IMR-90 (cell line): Measurements from ENCODE around the gene APIP. TPM values are rescaled to one million over a fixed set of nuclear protein-coding genes. Genes with fewer than 3 reads are reported as not detected.

Source experiments
- ATAC-seq: fragments of 200-7000 bp; cut with Tn5 transposase; 2 replicates; pipeline ENCODE4 v1.9.1; 2020; ENCODE audit warnings: low read depth, mild to moderate bottlenecking, moderate library complexity
- BruUV-seq: library from RNA; stranded (reverse); fragments of 400-500 nt; replicated peaks from 2 replicates; lab custom pipeline; 2021; lab: Mats Ljungman, UMichigan
- CTCF ChIA-PET: fragments of 300-600 bp; formaldehyde crosslinking; extraction: SDS; loops from one replicate; lab custom pipeline; 2021; ENCODE audit warnings: antibody characterized with exemption; lab: Yijun Ruan, JAX
- POLR2A ChIA-PET: fragments of 300-600 bp; sonication (Branson Sonifier 250); formaldehyde crosslinking; loops from one replicate; lab custom pipeline; 2022; ENCODE audit warnings: antibody characterized with exemption; ENCODE audit not compliant: unreplicated experiment; lab: Charles Lee
- DNase-seq: peaks from one replicate; pipeline ENCODE4 v3.0.0; 2013
- H2AFZ ChIP-seq: replicated peaks from 2 replicates; pipeline ENCODE3; 2013; ENCODE audit warnings: low read length, mild to moderate bottlenecking; ENCODE audit not compliant: poor library complexity
- H2AK5ac ChIP-seq: 2 replicates; pipeline ENCODE4 v1.6.1; 2013; ENCODE audit warnings: low read depth, low read length, inconsistent platforms
- H2AK9ac ChIP-seq: replicated peaks from 2 replicates; pipeline ENCODE3; 2013; ENCODE audit warnings: mild to moderate bottlenecking, low read depth, low read length, moderate library complexity; ENCODE audit not compliant: poor library complexity
- H2BK120ac ChIP-seq: 2 replicates; pipeline ENCODE4 v1.6.1; 2013; ENCODE audit warnings: low read depth, low read length, inconsistent platforms
- H2BK15ac ChIP-seq: 3 replicates; pipeline ENCODE4 v1.6.1; 2013; ENCODE audit warnings: low read depth, low read length, inconsistent platforms
- H2BK20ac ChIP-seq: 2 replicates; pipeline ENCODE4 v1.6.1; 2013; ENCODE audit warnings: low read depth, mild to moderate bottlenecking, inconsistent platforms, low read length, moderate library complexity
- H2BK5ac ChIP-seq: 2 replicates; pipeline ENCODE4 v1.6.1; 2013; ENCODE audit warnings: mild to moderate bottlenecking, low read depth, low read length, inconsistent platforms; ENCODE audit not compliant: poor library complexity, severe bottlenecking
- H3K14ac ChIP-seq: replicated peaks from 2 replicates; pipeline ENCODE4 v1.6.1; 2013; ENCODE audit warnings: low read depth, low read length, inconsistent platforms
- H3K18ac ChIP-seq: 2 replicates; pipeline ENCODE4 v1.6.1; 2013; ENCODE audit warnings: low read depth, low read length, control low read depth
- H3K23ac ChIP-seq: 2 replicates; pipeline ENCODE4 v1.6.1; 2013; ENCODE audit warnings: low read depth, low read length, inconsistent platforms
- H3K27ac ChIP-seq: 2 replicates; pipeline ENCODE4 v1.5.1; 2013; ENCODE audit warnings: mild to moderate bottlenecking, control low read depth, low read length; ENCODE audit not compliant: insufficient read depth
- H3K27me3 ChIP-seq: 2 replicates; pipeline ENCODE4 v1.6.1; 2013; ENCODE audit warnings: low read length; ENCODE audit not compliant: control insufficient read depth, insufficient read depth
- H3K36me3 ChIP-seq: 2 replicates; pipeline ENCODE4 v1.6.1; 2013; ENCODE audit warnings: low read length, mixed read lengths; ENCODE audit not compliant: control insufficient read depth, insufficient read depth
- H3K4ac ChIP-seq: 2 replicates; pipeline ENCODE4 v1.6.1; 2013; ENCODE audit warnings: low read depth, low read length, inconsistent platforms
- H3K4me1 ChIP-seq: 2 replicates; pipeline ENCODE4 v1.6.1; 2013; ENCODE audit warnings: low read length, mixed read lengths; ENCODE audit not compliant: control insufficient read depth, insufficient read depth
- H3K4me2 ChIP-seq: 2 replicates; pipeline ENCODE4 v1.6.1; 2013; ENCODE audit warnings: low read depth, mild to moderate bottlenecking, control low read depth, low read length, moderate library complexity
- H3K4me3 ChIP-seq: 2 replicates; pipeline ENCODE4 v1.5.1; 2013; ENCODE audit warnings: low read depth, mild to moderate bottlenecking, control low read depth, low read length, moderate library complexity; ENCODE audit not compliant: insufficient read depth
- H3K56ac ChIP-seq: 2 replicates; pipeline ENCODE4 v1.6.1; 2013; ENCODE audit warnings: low read length, inconsistent platforms; ENCODE audit not compliant: insufficient read depth; ENCODE audit errors: extremely low read depth
- H3K79me1 ChIP-seq, 2 experiments: 2 replicates each; pipeline ENCODE4 v1.6.1; 2013; ENCODE audit warnings: low read length in 2 of 2, inconsistent platforms in 1 of 2, low read depth in 1 of 2
- H3K9ac ChIP-seq: 2 replicates; pipeline ENCODE4 v1.6.1; 2013; ENCODE audit warnings: low read depth, low read length, control low read depth
- H3K9me1 ChIP-seq: 2 replicates; pipeline ENCODE4 v1.6.1; 2013; ENCODE audit warnings: low read length, inconsistent platforms; ENCODE audit not compliant: insufficient read depth
- H3K9me3 ChIP-seq: 2 replicates; pipeline ENCODE4 v1.6.1; 2013; ENCODE audit warnings: low read length; ENCODE audit not compliant: control insufficient read depth, insufficient read depth
- H4K20me1 ChIP-seq: 2 replicates; pipeline ENCODE4 v1.6.1; 2013; ENCODE audit warnings: low read length, inconsistent platforms; ENCODE audit not compliant: insufficient read depth
- H4K5ac ChIP-seq: 2 replicates; pipeline ENCODE4 v1.6.1; 2013; ENCODE audit warnings: mild to moderate bottlenecking, low read depth, low read length, control low read depth
- H4K8ac ChIP-seq, 2 experiments: 2 replicates each; pipeline ENCODE4 v1.6.1; 2013; ENCODE audit warnings: low read depth in 2 of 2, low read length in 2 of 2, control low read depth in 1 of 2, inconsistent platforms in 1 of 2
- H4K91ac ChIP-seq: 2 replicates; pipeline ENCODE4 v1.6.1; 2013; ENCODE audit warnings: low read depth, low read length, inconsistent platforms; ENCODE audit not compliant: insufficient read depth
- BHLHE40 ChIP-seq: fragments of 150-350 bp; IDR thresholded peaks from 2 replicates; pipeline ENCODE4 v1.6.1; 2016; ENCODE audit warnings: mild to moderate bottlenecking, low read depth, low read length
- CEBPB ChIP-seq: IDR thresholded peaks from 2 replicates; pipeline ENCODE4 v1.6.1; 2012; ENCODE audit warnings: low read depth, low read length, improper control_type of control experiment
- CHD1 ChIP-seq: IDR thresholded peaks from 2 replicates; pipeline ENCODE4 v1.6.1; 2012; ENCODE audit warnings: low read depth, low read length, improper control_type of control experiment
- FOS ChIP-seq: fragments of 150-350 bp; IDR thresholded peaks from 2 replicates; pipeline ENCODE4 v1.6.1; 2016; ENCODE audit warnings: low read depth, low read length
- MAFK ChIP-seq: IDR thresholded peaks from 2 replicates; pipeline ENCODE4 v1.6.1; 2012; ENCODE audit warnings: low read depth, low read length, improper control_type of control experiment
- MAZ ChIP-seq: IDR thresholded peaks from 2 replicates; pipeline ENCODE4 v1.6.1; 2012; ENCODE audit warnings: low read depth, mild to moderate bottlenecking, low read length, improper control_type of control experiment, moderate library complexity, borderline replicate concordance
- MXI1 ChIP-seq: IDR thresholded peaks from 2 replicates; pipeline ENCODE4 v1.6.1; 2012; ENCODE audit warnings: low read depth, mild to moderate bottlenecking, low read length, moderate library complexity, borderline replicate concordance
- NFE2L2 ChIP-seq: fragments of 150-350 bp; IDR thresholded peaks from 2 replicates; pipeline ENCODE4 v1.6.1; 2016; ENCODE audit warnings: low read depth, mild to moderate bottlenecking, low read length
- POLR2A ChIP-seq: IDR thresholded peaks from 2 replicates; pipeline ENCODE4 v1.6.1; 2012; ENCODE audit warnings: mild to moderate bottlenecking, low read depth, low read length
- RAD21 ChIP-seq: IDR thresholded peaks from 2 replicates; pipeline ENCODE4 v1.6.1; 2012; ENCODE audit warnings: low read length, improper control_type of control experiment
- RCOR1 ChIP-seq: IDR thresholded peaks from 2 replicates; pipeline ENCODE4 v1.6.1; 2012; ENCODE audit warnings: mild to moderate bottlenecking, low read length, improper control_type of control experiment; ENCODE audit not compliant: insufficient replicate concordance
- RFX5 ChIP-seq: IDR thresholded peaks from 2 replicates; pipeline ENCODE4 v1.8.0; 2012; ENCODE audit warnings: low read depth, mild to moderate bottlenecking, low read length, moderate library complexity
- SMC3 ChIP-seq: fragments of 150-350 bp; IDR thresholded peaks from 2 replicates; pipeline ENCODE4 v1.6.1; 2016; ENCODE audit warnings: low read depth, mild to moderate bottlenecking, antibody characterized with exemption, low read length, moderate library complexity
- WGBS, 2 experiments: methylation state at CpG; one replicate each; pipeline versions ENCODE4 v1.1.5 to v1.1.7; 2013; ENCODE audit warnings: missing lambda C conversion rate in 2 of 2; ENCODE audit not compliant: insufficient read length in 1 of 2; ENCODE audit errors: extremely low coverage in 2 of 2; 5-methylcytosine and 5-hydroxymethylcytosine counted together
- dilution Hi-C: fragments of 300-500 bp; cut with HindIII; formaldehyde crosslinking; loops from one replicate; pipeline ENCODE4 v1.14.3; 2018; ENCODE audit warnings: low sequenced_read_pairs; ENCODE audit not compliant: unreplicated experiment
- in situ Hi-C: fragments of 300-500 bp; cut with MboI; formaldehyde crosslinking; loops from 3 replicates; pipeline ENCODE4 v1.14.3; 2019; ENCODE audit warnings: low sequenced_read_pairs, inconsistent platforms, mixed read lengths
- intact Hi-C: fragments of 100-400 bp; cut with micrococcal nuclease; formaldehyde crosslinking; loops from 2 replicates; pipeline ENCODE4 v1.10.0; 2022
- polyA plus RNA-seq, 3 experiments: library from polyadenylated mRNA; depleted of rRNA; stranded (reverse); fragments of >200 nt; gene quantifications; 2 replicates each; pipeline ENCODE4 v1.2.3, GENCODE V29; 2012; ENCODE audit warnings: low replicate concordance in 1 of 3
- total RNA-seq: library from RNA; depleted of rRNA; stranded (reverse); fragments of >200 nt; gene quantifications from 2 replicates; pipeline ENCODE4 v1.2.3, GENCODE V29; 2012
- TF ChIP-seq, protein P1 (sequence below): fragments of 150-350 bp; IDR thresholded peaks from 2 replicates; pipeline ENCODE4 v1.6.1; 2016; ENCODE audit warnings: low read depth, mild to moderate bottlenecking, low read length, moderate library complexity, borderline replicate concordance
- TF ChIP-seq, protein P2 (sequence below): fragments of 150-350 bp; IDR thresholded peaks from 2 replicates; pipeline ENCODE4 v1.6.1; 2017; ENCODE audit warnings: mild to moderate bottlenecking, antibody characterized with exemption, low read length, low read depth
- TF ChIP-seq, protein P3 (sequence below): conservative IDR thresholded peaks from 2 replicates; pipeline ENCODE4 v1.5.1; 2012; ENCODE audit warnings: mild to moderate bottlenecking, low read depth, low read length, improper control_type of control experiment

The APIP gene
- total and polyA plus RNA-seq, 2 of the 4 experiments (the other 2 are of a cell fraction), result 9.9 to 16.6 TPM

DNA sequence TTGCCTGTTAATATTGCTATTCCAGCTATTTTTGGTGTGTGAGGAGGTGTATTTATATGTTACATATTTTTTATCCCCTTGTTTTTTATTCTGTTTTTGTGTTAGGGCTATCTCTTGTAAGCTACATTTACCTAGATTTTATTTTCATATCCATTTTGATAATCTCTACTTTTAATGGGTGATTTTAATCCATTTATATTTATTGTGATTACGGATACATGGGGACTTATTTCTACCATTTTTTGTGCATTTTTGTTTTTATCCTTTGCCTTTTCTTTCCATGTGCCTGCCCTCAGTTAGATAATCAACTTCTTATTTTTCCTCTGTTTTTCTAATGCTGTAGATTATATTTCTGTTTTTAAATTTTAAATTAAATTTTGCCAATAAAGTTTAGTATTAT lies 28.5 kb upstream of the APIP start:
- H3K4me2 ChIP-seq, result no peak overlapping the region
- ChIA-PET POLR2A (no interaction called here), CTCF (no interaction called here)
- H2AK5ac ChIP-seq, result no peak overlapping the region
- ATAC-seq (no peak), DNase-seq (no peak)
- H3K36me3 ChIP-seq, result peaks cover 6% of the 10 kb centered on the region
- H2BK5ac ChIP-seq, result no peak overlapping the region
- no peak overlapping the region for H3K4ac ChIP-seq
- no peak overlapping the region for H3K23ac ChIP-seq
- BruUV-seq, result no TSS peak
- no peak overlapping the region for H3K4me3 ChIP-seq
- H3K9me1 ChIP-seq, result 0 out of 2 replicates have a peak, but pooled peaks cover 3% of the 10 kb centered on the region
- H2AK9ac ChIP-seq, result no peak overlapping the region
- H2BK15ac ChIP-seq, result no peak overlapping the region
- H3K9me3 ChIP-seq, result no peaks in the 10 kb centered on the region
- H4K5ac ChIP-seq, result no peak overlapping the region
- dilution Hi-C loops, result no loop called here
- no peak overlapping the region for H2BK120ac ChIP-seq
- no peak overlapping the region for H2BK20ac ChIP-seq
- H3K79me1 ChIP-seq, result peaks cover 26 to 41% of the 10 kb centered on the region in 2 experiments
- no peaks in the 10 kb centered on the region for H3K27me3 ChIP-seq
- no peak overlapping the region for H3K27ac ChIP-seq
- no peaks in the 10 kb centered on the region; the same call in 1 of the 2 replicates for H4K20me1 ChIP-seq
- TF ChIP-seq MXI1 (no peak), CEBPB (no peak), RFX5 (no peak), BHLHE40 (no peak), MAFK (no peak), POLR2A (no peak), NFE2L2 (no peak), MAZ (no peak), RCOR1 (no peak), SMC3 (no peak), CHD1 (no peak), RAD21 (no peak), FOS (no peak)
- TF ChIP-seq, protein P1, sequence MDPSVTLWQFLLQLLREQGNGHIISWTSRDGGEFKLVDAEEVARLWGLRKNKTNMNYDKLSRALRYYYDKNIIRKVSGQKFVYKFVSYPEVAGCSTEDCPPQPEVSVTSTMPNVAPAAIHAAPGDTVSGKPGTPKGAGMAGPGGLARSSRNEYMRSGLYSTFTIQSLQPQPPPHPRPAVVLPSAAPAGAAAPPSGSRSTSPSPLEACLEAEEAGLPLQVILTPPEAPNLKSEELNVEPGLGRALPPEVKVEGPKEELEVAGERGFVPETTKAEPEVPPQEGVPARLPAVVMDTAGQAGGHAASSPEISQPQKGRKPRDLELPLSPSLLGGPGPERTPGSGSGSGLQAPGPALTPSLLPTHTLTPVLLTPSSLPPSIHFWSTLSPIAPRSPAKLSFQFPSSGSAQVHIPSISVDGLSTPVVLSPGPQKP, result no peak
- TF ChIP-seq, protein P2, sequence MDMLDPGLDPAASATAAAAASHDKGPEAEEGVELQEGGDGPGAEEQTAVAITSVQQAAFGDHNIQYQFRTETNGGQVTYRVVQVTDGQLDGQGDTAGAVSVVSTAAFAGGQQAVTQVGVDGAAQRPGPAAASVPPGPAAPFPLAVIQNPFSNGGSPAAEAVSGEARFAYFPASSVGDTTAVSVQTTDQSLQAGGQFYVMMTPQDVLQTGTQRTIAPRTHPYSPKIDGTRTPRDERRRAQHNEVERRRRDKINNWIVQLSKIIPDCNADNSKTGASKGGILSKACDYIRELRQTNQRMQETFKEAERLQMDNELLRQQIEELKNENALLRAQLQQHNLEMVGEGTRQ, result no peak
- TF ChIP-seq, protein P3, sequence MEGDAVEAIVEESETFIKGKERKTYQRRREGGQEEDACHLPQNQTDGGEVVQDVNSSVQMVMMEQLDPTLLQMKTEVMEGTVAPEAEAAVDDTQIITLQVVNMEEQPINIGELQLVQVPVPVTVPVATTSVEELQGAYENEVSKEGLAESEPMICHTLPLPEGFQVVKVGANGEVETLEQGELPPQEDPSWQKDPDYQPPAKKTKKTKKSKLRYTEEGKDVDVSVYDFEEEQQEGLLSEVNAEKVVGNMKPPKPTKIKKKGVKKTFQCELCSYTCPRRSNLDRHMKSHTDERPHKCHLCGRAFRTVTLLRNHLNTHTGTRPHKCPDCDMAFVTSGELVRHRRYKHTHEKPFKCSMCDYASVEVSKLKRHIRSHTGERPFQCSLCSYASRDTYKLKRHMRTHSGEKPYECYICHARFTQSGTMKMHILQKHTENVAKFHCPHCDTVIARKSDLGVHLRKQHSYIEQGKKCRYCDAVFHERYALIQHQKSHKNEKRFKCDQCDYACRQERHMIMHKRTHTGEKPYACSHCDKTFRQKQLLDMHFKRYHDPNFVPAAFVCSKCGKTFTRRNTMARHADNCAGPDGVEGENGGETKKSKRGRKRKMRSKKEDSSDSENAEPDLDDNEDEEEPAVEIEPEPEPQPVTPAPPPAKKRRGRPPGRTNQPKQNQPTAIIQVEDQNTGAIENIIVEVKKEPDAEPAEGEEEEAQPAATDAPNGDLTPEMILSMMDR, result no peak
- no peak overlapping the region for H3K14ac ChIP-seq
- H4K8ac ChIP-seq, result no peak overlapping the region
- no peak overlapping the region for H2AFZ ChIP-seq
- intact Hi-C loops, result no loop called here
- in situ Hi-C loops, result no loop called here
- H3K56ac ChIP-seq, result no peak overlapping the region
- no peak overlapping the region for H3K9ac ChIP-seq
- no peak overlapping the region for H3K18ac ChIP-seq
- no peaks in the 10 kb centered on the region for H3K4me1 ChIP-seq
- no CpG with 5 or more reads among the region's 1 CpG for WGBS, 2 experiments
- H4K91ac ChIP-seq, result no peak overlapping the region
